Measurements from ENCODE around the gene SLC15A3.

Gene SLC15A3

GRCh38 chr11:60925868-60926267 lies 26.1 kb downstream of the SLC15A3 start:
- TF ChIP-seq, protein P1, sequence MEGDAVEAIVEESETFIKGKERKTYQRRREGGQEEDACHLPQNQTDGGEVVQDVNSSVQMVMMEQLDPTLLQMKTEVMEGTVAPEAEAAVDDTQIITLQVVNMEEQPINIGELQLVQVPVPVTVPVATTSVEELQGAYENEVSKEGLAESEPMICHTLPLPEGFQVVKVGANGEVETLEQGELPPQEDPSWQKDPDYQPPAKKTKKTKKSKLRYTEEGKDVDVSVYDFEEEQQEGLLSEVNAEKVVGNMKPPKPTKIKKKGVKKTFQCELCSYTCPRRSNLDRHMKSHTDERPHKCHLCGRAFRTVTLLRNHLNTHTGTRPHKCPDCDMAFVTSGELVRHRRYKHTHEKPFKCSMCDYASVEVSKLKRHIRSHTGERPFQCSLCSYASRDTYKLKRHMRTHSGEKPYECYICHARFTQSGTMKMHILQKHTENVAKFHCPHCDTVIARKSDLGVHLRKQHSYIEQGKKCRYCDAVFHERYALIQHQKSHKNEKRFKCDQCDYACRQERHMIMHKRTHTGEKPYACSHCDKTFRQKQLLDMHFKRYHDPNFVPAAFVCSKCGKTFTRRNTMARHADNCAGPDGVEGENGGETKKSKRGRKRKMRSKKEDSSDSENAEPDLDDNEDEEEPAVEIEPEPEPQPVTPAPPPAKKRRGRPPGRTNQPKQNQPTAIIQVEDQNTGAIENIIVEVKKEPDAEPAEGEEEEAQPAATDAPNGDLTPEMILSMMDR (conservative IDR thresholded peaks at IDR 0.05; ENCODE audit: low read depth): no peak
- peak; percentile 69 for DNase-seq (ENCODE audit: low spot score)
- no peak overlapping the region for H3K27ac ChIP-seq
- ChIA-PET POLR2A (ENCODE audit: low non-redundant PET) (interaction anchor here (0.6 kb wide), 1 partner anchor 16 kb away, joined by 9 read pairs; no protein-coding TSS in a partner anchor), CTCF (interaction anchor here (1.2 kb wide), 1 partner anchor 203 kb away, joined by 3 read pairs; no protein-coding TSS in a partner anchor)

DNA sequence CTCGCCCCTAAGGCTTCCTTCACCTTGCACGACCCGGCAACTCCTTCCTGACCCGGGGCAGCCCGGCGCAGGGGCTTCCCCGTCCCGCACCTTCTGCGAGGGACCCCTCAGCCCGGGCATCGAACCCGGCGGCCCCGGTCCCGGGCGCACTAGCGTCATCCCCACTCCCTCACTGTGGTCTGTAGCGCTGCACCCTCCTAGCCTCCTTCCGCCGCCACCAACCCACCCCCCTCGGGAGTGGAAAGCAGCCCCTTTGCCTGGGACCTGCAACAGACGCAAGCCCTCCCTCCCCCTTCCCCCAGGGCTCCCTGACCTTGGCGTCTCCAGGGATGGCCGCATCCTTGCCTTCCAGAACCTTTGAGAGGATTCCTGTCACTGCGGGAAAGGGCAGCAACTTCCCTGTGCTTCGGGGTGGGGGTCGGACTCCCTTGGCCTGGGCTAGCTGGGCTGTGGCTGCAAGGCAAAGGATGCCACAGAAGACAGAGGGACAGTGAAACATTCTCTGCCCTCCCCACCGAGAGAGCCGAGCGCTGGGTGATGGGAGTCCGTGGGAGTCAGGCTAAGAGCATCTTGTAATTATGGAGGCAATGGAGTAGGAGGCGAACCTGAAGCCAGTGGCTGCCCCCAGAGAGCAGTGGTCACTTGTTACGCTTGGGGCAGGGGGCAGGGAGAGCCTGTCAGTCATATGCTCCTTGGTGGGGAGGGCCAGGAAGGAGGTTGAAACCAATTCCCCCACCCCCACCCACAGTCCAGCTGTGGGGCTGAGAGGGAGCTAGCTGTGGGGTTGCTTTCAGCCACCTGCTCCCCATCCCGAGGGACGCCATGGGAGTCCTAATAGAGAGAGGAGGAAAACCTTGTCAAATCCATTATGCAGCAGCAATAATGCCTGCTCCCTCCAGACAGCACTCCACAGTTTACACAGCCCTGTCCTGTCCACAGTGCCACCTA lies 26.8 kb downstream of the SLC15A3 start:
- H3K27ac ChIP-seq: peak overlapping the region; percentile 70

DNA sequence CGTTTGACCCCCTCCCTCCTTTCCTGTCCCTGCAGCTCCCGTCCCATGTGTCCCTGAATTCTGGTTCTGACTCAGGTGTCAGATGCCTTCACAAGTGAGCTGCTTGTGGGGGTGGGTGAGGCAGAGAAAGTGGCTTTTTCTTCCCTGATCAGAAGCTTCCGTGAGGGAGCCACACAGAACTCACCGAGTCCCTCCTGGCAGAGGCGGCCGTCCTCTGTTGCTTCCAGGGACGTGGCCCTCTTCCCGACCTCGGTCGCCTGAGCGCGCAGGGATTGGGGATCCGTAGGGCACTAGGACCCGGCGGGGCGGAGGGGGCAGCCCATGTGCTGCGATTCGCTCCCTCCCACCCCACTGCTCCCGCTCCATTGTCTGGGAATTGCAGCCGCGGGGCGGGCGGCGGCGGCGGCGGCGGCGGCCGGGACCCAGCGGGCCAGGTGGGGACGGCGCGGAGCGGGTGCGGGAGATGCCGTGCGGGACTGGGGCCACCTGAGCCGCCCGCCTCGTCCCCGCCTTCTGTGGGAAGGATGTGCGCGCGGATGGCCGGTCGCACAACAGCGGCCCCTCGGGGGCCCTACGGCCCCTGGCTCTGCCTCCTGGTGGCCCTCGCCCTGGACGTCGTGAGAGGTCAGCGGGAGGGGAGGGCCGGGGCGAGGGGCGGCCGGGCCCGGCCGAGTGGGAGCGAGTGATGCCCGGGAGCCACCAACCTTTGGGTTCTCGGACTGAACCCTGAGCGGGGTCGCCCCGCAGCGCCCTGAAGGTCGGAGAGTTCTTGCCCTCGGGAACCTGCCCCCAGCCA lies 27.7 kb downstream of the SLC15A3 start, which contains the start of gene TMEM132A:
Gene TMEM132A (plus strand): TSS at position 351 of the 796 bp plus-strand sequence. CDS start 174 bp downstream, at position 525.
- peak within 1 kb of the TSS; percentile 70 for H3K27ac ChIP-seq
- CTCF ChIA-PET: interaction anchor here (0.6 to 1.5 kb wide), 2 partner anchors 11 to 12 kb away, joined by 3 to 4 read pairs; no protein-coding TSS in a partner anchor
- POLR2A ChIA-PET (ENCODE audit: low non-redundant PET): interaction anchor here (0.6 kb wide), 1 partner anchor 126 kb away, joined by 3 read pairs; no protein-coding TSS in a partner anchor
- peak; percentile 93 for DNase-seq (ENCODE audit: low spot score)
- TF ChIP-seq, protein P1 (conservative IDR thresholded peaks at IDR 0.05; ENCODE audit: low read depth): no peak

More for the DNA sequence above, 26.8 kb downstream of the SLC15A3 start:
- TF ChIP-seq, protein P1 (conservative IDR thresholded peaks at IDR 0.05; ENCODE audit: low read depth): no peak
- ChIA-PET CTCF (no interaction called here), POLR2A (ENCODE audit: low non-redundant PET) (interaction anchor here (0.6 kb wide), 1 partner anchor 17 kb away, joined by 9 read pairs; no protein-coding TSS in a partner anchor)
- no peak for DNase-seq (ENCODE audit: low spot score)

DNA sequence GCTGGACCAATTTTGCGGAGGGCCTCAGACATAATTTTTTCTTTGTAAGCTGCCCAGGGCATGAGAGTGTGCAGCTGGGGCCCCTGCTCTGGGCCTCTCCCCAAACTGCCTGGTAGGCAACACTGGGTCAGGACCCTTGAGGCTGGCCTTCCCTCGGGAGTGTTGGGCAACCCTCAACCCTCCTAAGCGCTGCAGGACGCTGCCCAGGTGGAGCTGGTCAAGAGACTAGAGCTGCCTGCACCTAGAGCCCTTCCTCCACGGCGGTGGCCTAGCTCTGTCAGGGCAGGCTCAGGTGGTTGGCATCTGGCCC lies 28.2 kb downstream of the SLC15A3 start:
- ChIA-PET CTCF (interaction anchor here (0.6 to 1.5 kb wide), 2 partner anchors 11 to 12 kb away, joined by 3 to 4 read pairs; no protein-coding TSS in a partner anchor), POLR2A (ENCODE audit: low non-redundant PET) (interaction anchor here (0.6 kb wide), 1 partner anchor 127 kb away, joined by 3 read pairs; no protein-coding TSS in a partner anchor)
- no peak for DNase-seq (ENCODE audit: low spot score)
- TF ChIP-seq, protein P1 (conservative IDR thresholded peaks at IDR 0.05; ENCODE audit: low read depth): no peak
- peak overlapping the region; percentile 70 for H3K27ac ChIP-seq

DNA sequence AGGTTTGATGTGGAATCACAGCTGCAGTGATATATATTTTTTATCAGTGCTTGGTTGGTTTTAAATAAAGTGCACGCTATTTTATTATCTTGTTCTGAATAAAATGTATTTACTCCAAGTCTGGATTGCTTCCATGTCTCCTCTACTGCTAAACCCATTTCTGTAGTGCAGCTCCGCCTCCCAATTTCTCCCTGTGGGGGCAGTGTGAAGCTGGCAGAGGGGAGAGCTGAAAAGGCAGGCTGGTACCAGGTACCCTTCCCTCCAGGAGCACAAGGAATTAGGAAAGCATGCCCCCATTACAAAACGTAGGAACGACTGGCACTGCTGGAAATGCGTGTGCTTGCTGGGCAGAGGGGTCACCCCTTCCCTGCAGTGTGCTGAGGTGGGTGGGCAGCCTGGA lies 28.6 kb downstream of the SLC15A3 start:
- POLR2A ChIA-PET (ENCODE audit: low non-redundant PET): interaction anchor here (0.6 kb wide), 1 partner anchor 127 kb away, joined by 3 read pairs; no protein-coding TSS in a partner anchor
- H3K27ac ChIP-seq: peak overlapping the region; percentile 70
- CTCF ChIA-PET: interaction anchor here (1.5 kb wide), 1 partner anchor 12 kb away, joined by 3 read pairs; no protein-coding TSS in a partner anchor
- TF ChIP-seq, protein P1 (conservative IDR thresholded peaks at IDR 0.05; ENCODE audit: low read depth): no peak
- no peak for DNase-seq (ENCODE audit: low spot score)

- CTCF ChIA-PET: interaction anchor here (1.5 kb wide), 1 partner anchor 12 kb away, joined by 3 read pairs; no protein-coding TSS in a partner anchor
- POLR2A ChIA-PET (ENCODE audit: low non-redundant PET): no interaction called here
- no peak for DNase-seq (ENCODE audit: low spot score)
- H3K27ac ChIP-seq: peak overlapping the region; percentile 70
- TF ChIP-seq, protein P1 (conservative IDR thresholded peaks at IDR 0.05; ENCODE audit: low read depth): no peak
Measured at GRCh38 chr11:60922906-60923305, 29.1 kb downstream of the SLC15A3 start.
